ENCODE measurements around the gene CREBZF.
"Not testable (repeated sequence)": the region's sequence is repeated elsewhere in the genome, so short reads cannot be mapped to it uniquely, and the experiment has no call there.

The CREBZF gene

GRCh38 chr11:85627332-85627997, 37.5 kb downstream of the CREBZF start, which contains the start of gene DLG2:
Gene DLG2 (minus strand): TSS chr11:85627344.
- Mint-ChIP-seq H3K9me3 (no peaks in the 10 kb centered on the region), H3K4me3 (peak within 1 kb of the TSS; percentile 97), H3K4me1 (peaks cover 43% of the 10 kb centered on the region), H3K27me3 (no peaks in the 10 kb centered on the region), H3K27ac (peak within 1 kb of the TSS; percentile 90), H3K36me3 (peaks cover 17% of the 10 kb centered on the region)
- no peak for DNase-seq
- CTCF ChIA-PET, result interaction anchor here (2.5 kb wide), 1 partner anchor 37 kb away, joined by 7 read pairs; the partner anchor contains the start of gene CREBZF

- peaks cover 43% of the 10 kb centered on the region for H3K4me1 Mint-ChIP-seq
- CTCF ChIA-PET, result interaction anchor here (1.1 kb wide), 1 partner anchor 570 kb away, joined by 3 read pairs; no protein-coding TSS in a partner anchor
- H3K27ac Mint-ChIP-seq, result no peak overlapping the region
- no peaks in the 10 kb centered on the region for H3K27me3 Mint-ChIP-seq
- H3K4me3 Mint-ChIP-seq, result no peak overlapping the region
- peaks cover 9% of the 10 kb centered on the region for H3K36me3 Mint-ChIP-seq
- DNase-seq, result no peak
- H3K9me3 Mint-ChIP-seq, result no peaks in the 10 kb centered on the region
Measured at GRCh38 chr11:85626496-85626895, 38.4 kb downstream of the CREBZF start.

- Mint-ChIP-seq H3K27ac (no peak overlapping the region), H3K4me1 (peaks cover 3% of the 10 kb centered on the region), H3K4me3 (no peak overlapping the region)
Measured at GRCh38 chr11:85620256-85620655, 44.7 kb downstream of the CREBZF start.

GRCh38 chr11:85619499-85619898, 45.4 kb downstream of the CREBZF start:
- H3K27ac Mint-ChIP-seq, result no peak overlapping the region
- H3K4me3 Mint-ChIP-seq, result no peak overlapping the region
- no peaks in the 10 kb centered on the region for H3K9me3 Mint-ChIP-seq
- no peaks in the 10 kb centered on the region for H3K4me1 Mint-ChIP-seq
- no peaks in the 10 kb centered on the region for H3K27me3 Mint-ChIP-seq
- no peaks in the 10 kb centered on the region for H3K36me3 Mint-ChIP-seq
- CTCF ChIA-PET, result interaction anchor here (0.7 kb wide), 1 partner anchor 252 kb away, joined by 3 read pairs; no protein-coding TSS in a partner anchor
- no peak for DNase-seq

More at GRCh38 chr11:85620256-85620655, 44.7 kb downstream of the CREBZF start:
- Mint-ChIP-seq H3K27me3 (no peaks in the 10 kb centered on the region), H3K36me3 (no peaks in the 10 kb centered on the region), H3K9me3 (no peaks in the 10 kb centered on the region)
- CTCF ChIA-PET, result interaction anchor here (0.7 to 1.2 kb wide), 2 partner anchors 235 to 251 kb away, joined by 3 read pairs; partner anchors contain the start of gene CCDC83
- DNase-seq, result no peak

- DNase-seq, CTCF ChIA-PET, H3K4me3 Mint-ChIP-seq, H3K4me1 Mint-ChIP-seq, H3K36me3 Mint-ChIP-seq, H3K27me3 Mint-ChIP-seq, H3K27ac Mint-ChIP-seq, H3K9me3 Mint-ChIP-seq: not testable (repeated sequence)
Measured at GRCh38 chr11:85611643-85612042, 53.3 kb downstream of the CREBZF start.

Measured in activated naive CD4-positive, alpha-beta T cell treated with anti-CD3 and anti-CD28 coated beads, Interleukin-2, amount 10 ng/mL, durations not matched to agents 7 days and 5 days (primary cell).